HEK293 (cell line): Measurements from ENCODE around the gene DDX17.

ENCODE experiments used
- BCL11A ChIP-seq: fragments of 450-650 bp; formaldehyde crosslinking; IDR thresholded peaks from 2 replicates; pipeline ENCODE4 v1.5.1; 2016; ENCODE audit warnings: low read depth, missing biosample characterization, missing genetic modification characterization
- EGR2 ChIP-seq: fragments of 450-650 bp; formaldehyde crosslinking; IDR thresholded peaks from 2 replicates; pipeline ENCODE4 v1.5.1; 2016; ENCODE audit warnings: low read depth, missing biosample characterization, missing genetic modification characterization
- GLI4 ChIP-seq: fragments of 450-650 bp; formaldehyde crosslinking; IDR thresholded peaks from 2 replicates; pipeline ENCODE4 v1.5.1; 2016; ENCODE audit warnings: missing biosample characterization, missing genetic modification characterization
- GLIS1 ChIP-seq: fragments of 450-650 bp; formaldehyde crosslinking; IDR thresholded peaks from 2 replicates; pipeline ENCODE4 v1.5.1; 2016; ENCODE audit warnings: missing biosample characterization, missing genetic modification characterization
- HOXC10 ChIP-seq: sonication (generic); formaldehyde crosslinking; IDR thresholded peaks from 2 replicates; pipeline ENCODE4 v1.8.1; 2023; ENCODE audit warnings: mild to moderate bottlenecking, missing genetic modification reagents
- IKZF3 ChIP-seq: fragments of 450-650 bp; IDR thresholded peaks from 2 replicates; pipeline ENCODE4 v1.5.0; 2018; ENCODE audit warnings: missing biosample characterization, mild to moderate bottlenecking, missing genetic modification characterization, moderate library complexity
- KLF1 ChIP-seq: fragments of 450-650 bp; formaldehyde crosslinking; IDR thresholded peaks from 2 replicates; pipeline ENCODE4 v1.5.1; 2016; ENCODE audit warnings: missing biosample characterization, missing genetic modification characterization
- KLF17 ChIP-seq: fragments of 450-650 bp; formaldehyde crosslinking; IDR thresholded peaks from 2 replicates; pipeline ENCODE4 v1.5.1; 2016; ENCODE audit warnings: missing biosample characterization, missing genetic modification characterization
- KLF8 ChIP-seq: fragments of 450-650 bp; formaldehyde crosslinking; IDR thresholded peaks from 2 replicates; pipeline ENCODE4 v1.5.1; 2016; ENCODE audit warnings: missing biosample characterization, missing genetic modification characterization
- MYNN ChIP-seq: fragments of 450-650 bp; formaldehyde crosslinking; IDR thresholded peaks from 2 replicates; pipeline ENCODE4 v1.5.1; 2016; ENCODE audit warnings: missing biosample characterization, missing genetic modification characterization, borderline replicate concordance
- SALL2 ChIP-seq: fragments of 450-650 bp; formaldehyde crosslinking; IDR thresholded peaks from 2 replicates; pipeline ENCODE4 v1.5.0; 2017; ENCODE audit warnings: missing biosample characterization, mild to moderate bottlenecking, missing genetic modification characterization, borderline replicate concordance
- SP7 ChIP-seq: fragments of 450-650 bp; formaldehyde crosslinking; IDR thresholded peaks from 2 replicates; pipeline ENCODE4 v1.5.1; 2016; ENCODE audit warnings: missing biosample characterization, missing genetic modification characterization
- TCF7L2 ChIP-seq: IDR thresholded peaks from 2 replicates; pipeline ENCODE4 v1.6.1; 2011; ENCODE audit warnings: low read depth, mild to moderate bottlenecking, inconsistent platforms, low read length, moderate library complexity, borderline replicate concordance
- WT1 ChIP-seq: fragments of 450-650 bp; formaldehyde crosslinking; IDR thresholded peaks from 2 replicates; pipeline ENCODE4 v1.5.1; 2016; ENCODE audit warnings: missing biosample characterization, missing genetic modification characterization
- ZBTB17 ChIP-seq: fragments of 450-650 bp; formaldehyde crosslinking; IDR thresholded peaks from 2 replicates; pipeline ENCODE4 v1.5.1; 2016; ENCODE audit warnings: missing biosample characterization, missing genetic modification characterization
- ZBTB26 ChIP-seq: fragments of 450-650 bp; formaldehyde crosslinking; optimal IDR thresholded peaks from 2 replicates; pipeline ENCODE3; 2016; ENCODE audit warnings: missing biosample characterization, mild to moderate bottlenecking, missing genetic modification characterization
- ZBTB8A ChIP-seq: fragments of 450-650 bp; formaldehyde crosslinking; IDR thresholded peaks from 2 replicates; pipeline ENCODE4 v1.5.1; 2016; ENCODE audit warnings: missing biosample characterization, missing genetic modification characterization
- ZEB2 ChIP-seq: fragments of 450-650 bp; formaldehyde crosslinking; IDR thresholded peaks from 2 replicates; pipeline ENCODE4 v1.5.1; 2016; ENCODE audit warnings: missing biosample characterization, missing genetic modification characterization
- ZFHX2 ChIP-seq: fragments of 450-650 bp; formaldehyde crosslinking; conservative IDR thresholded peaks from 2 replicates; pipeline ENCODE4 v1.5.1; 2016; ENCODE audit warnings: missing biosample characterization, missing genetic modification characterization
- ZNF140 ChIP-seq: fragments of 450-650 bp; formaldehyde crosslinking; IDR thresholded peaks from 2 replicates; pipeline ENCODE4 v1.5.1; 2016; ENCODE audit warnings: missing biosample characterization, missing genetic modification characterization
- ZNF302 ChIP-seq: fragments of 450-650 bp; formaldehyde crosslinking; IDR thresholded peaks from 2 replicates; pipeline ENCODE4 v1.5.1; 2016; ENCODE audit warnings: missing biosample characterization, missing genetic modification characterization, low read depth
- ZNF398 ChIP-seq: fragments of 450-650 bp; formaldehyde crosslinking; IDR thresholded peaks from 2 replicates; pipeline ENCODE4 v1.5.1; 2017; ENCODE audit warnings: missing biosample characterization, missing genetic modification characterization
- ZNF48 ChIP-seq: fragments of 450-650 bp; formaldehyde crosslinking; IDR thresholded peaks from 2 replicates; pipeline ENCODE4 v1.5.1; 2016; ENCODE audit warnings: missing biosample characterization, missing genetic modification characterization
- ZNF658 ChIP-seq: fragments of 450-650 bp; formaldehyde crosslinking; IDR thresholded peaks from 2 replicates; pipeline ENCODE4; 2016; ENCODE audit warnings: missing biosample characterization, missing genetic modification characterization
- ZNF660 ChIP-seq: fragments of 450-650 bp; IDR thresholded peaks from 2 replicates; pipeline ENCODE4 v1.5.1; 2018; ENCODE audit warnings: missing biosample characterization, mild to moderate bottlenecking, missing genetic modification characterization
- ZSCAN23 ChIP-seq: fragments of 450-650 bp; formaldehyde crosslinking; IDR thresholded peaks from 2 replicates; pipeline ENCODE4 v1.5.1; 2016; ENCODE audit warnings: missing biosample characterization, missing genetic modification characterization
- TF ChIP-seq, protein P1 (sequence below): fragments of 450-650 bp; formaldehyde crosslinking; IDR thresholded peaks from 2 replicates; pipeline ENCODE4 v1.5.1; 2016; ENCODE audit warnings: missing biosample characterization, missing genetic modification characterization
- TF ChIP-seq, protein P2 (sequence below): fragments of 450-650 bp; formaldehyde crosslinking; IDR thresholded peaks from 2 replicates; pipeline ENCODE4 v1.5.1; 2017; ENCODE audit warnings: missing biosample characterization, missing genetic modification characterization
- TF ChIP-seq, protein P3 (sequence below): fragments of 450-650 bp; formaldehyde crosslinking; IDR thresholded peaks from 2 replicates; pipeline ENCODE4 v1.5.1; 2016; ENCODE audit warnings: missing biosample characterization, missing genetic modification characterization

The DDX17 gene

GRCh38 chr22:38454353-38455075 lies 51.6 kb downstream of the DDX17 start (continued):
- TF ChIP-seq WT1 (tag by site-specific recombination) (peak; percentile 44; the same call in 1 of the 2 replicates), ZNF660 (tag by site-specific recombination) (0 out of 2 replicates have a peak, but pooled peaks have one; percentile 21), ZBTB26 (tag by site-specific recombination) (peak; percentile 65), GLIS1 (tag by site-specific recombination) (peak; percentile 27; the same call in 1 of the 2 replicates), SP7 (tag by site-specific recombination) (peak; percentile 58), ZBTB17 (0 out of 2 replicates have a peak, but pooled peaks have one; percentile 11), ZNF140 (no peak), GLI4 (tag by site-specific recombination) (no peak), KLF8 (peak; percentile 22; the same call in 1 of the 2 replicates), BCL11A (tag by site-specific recombination) (peak; percentile 72; the same call in 1 of the 2 replicates), ZBTB8A (tag by site-specific recombination) (peak; percentile 29; the same call in 1 of the 2 replicates), ZNF658 (tag by site-specific recombination) (no peak), ZNF302 (tag by site-specific recombination) (no peak), ZSCAN23 (no peak), ZNF398 (tag by site-specific recombination) (no peak; the same call in 1 of the 2 replicates), KLF17 (peak; percentile 72; the same call in 1 of the 2 replicates), IKZF3 (tag by site-specific recombination) (0 out of 2 replicates have a peak, but pooled peaks have one; percentile 11), KLF1 (tag by site-specific recombination) (peak; percentile 33; the same call in 1 of the 2 replicates), ZFHX2 (tag by site-specific recombination) (peak; percentile 39), HOXC10 (CRISPR knock-in tag) (peak; percentile 39; the same call in 1 of the 2 replicates), TCF7L2 (no peak), ZNF48 (no peak), SALL2 (no peak), EGR2 (tag by site-specific recombination) (peak; percentile 35), MYNN (tag by site-specific recombination) (no peak), ZEB2 (tag by site-specific recombination) (0 out of 2 replicates have a peak, but pooled peaks have one; percentile 23)
- TF ChIP-seq, protein P1, sequence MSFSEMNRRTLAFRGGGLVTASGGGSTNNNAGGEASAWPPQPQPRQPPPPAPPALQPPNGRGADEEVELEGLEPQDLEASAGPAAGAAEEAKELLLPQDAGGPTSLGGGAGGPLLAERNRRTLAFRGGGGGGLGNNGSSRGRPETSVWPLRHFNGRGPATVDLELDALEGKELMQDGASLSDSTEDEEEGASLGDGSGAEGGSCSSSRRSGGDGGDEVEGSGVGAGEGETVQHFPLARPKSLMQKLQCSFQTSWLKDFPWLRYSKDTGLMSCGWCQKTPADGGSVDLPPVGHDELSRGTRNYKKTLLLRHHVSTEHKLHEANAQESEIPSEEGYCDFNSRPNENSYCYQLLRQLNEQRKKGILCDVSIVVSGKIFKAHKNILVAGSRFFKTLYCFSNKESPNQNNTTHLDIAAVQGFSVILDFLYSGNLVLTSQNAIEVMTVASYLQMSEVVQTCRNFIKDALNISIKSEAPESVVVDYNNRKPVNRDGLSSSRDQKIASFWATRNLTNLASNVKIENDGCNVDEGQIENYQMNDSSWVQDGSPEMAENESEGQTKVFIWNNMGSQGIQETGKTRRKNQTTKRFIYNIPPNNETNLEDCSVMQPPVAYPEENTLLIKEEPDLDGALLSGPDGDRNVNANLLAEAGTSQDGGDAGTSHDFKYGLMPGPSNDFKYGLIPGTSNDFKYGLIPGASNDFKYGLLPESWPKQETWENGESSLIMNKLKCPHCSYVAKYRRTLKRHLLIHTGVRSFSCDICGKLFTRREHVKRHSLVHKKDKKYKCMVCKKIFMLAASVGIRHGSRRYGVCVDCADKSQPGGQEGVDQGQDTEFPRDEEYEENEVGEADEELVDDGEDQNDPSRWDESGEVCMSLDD (tag by site-specific recombination), result peak; percentile 52; the same call in 1 of the 2 replicates
- TF ChIP-seq, protein P2, sequence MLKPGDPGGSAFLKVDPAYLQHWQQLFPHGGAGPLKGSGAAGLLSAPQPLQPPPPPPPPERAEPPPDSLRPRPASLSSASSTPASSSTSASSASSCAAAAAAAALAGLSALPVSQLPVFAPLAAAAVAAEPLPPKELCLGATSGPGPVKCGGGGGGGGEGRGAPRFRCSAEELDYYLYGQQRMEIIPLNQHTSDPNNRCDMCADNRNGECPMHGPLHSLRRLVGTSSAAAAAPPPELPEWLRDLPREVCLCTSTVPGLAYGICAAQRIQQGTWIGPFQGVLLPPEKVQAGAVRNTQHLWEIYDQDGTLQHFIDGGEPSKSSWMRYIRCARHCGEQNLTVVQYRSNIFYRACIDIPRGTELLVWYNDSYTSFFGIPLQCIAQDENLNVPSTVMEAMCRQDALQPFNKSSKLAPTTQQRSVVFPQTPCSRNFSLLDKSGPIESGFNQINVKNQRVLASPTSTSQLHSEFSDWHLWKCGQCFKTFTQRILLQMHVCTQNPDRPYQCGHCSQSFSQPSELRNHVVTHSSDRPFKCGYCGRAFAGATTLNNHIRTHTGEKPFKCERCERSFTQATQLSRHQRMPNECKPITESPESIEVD (tag by site-specific recombination), result no peak
- TF ChIP-seq, protein P3, sequence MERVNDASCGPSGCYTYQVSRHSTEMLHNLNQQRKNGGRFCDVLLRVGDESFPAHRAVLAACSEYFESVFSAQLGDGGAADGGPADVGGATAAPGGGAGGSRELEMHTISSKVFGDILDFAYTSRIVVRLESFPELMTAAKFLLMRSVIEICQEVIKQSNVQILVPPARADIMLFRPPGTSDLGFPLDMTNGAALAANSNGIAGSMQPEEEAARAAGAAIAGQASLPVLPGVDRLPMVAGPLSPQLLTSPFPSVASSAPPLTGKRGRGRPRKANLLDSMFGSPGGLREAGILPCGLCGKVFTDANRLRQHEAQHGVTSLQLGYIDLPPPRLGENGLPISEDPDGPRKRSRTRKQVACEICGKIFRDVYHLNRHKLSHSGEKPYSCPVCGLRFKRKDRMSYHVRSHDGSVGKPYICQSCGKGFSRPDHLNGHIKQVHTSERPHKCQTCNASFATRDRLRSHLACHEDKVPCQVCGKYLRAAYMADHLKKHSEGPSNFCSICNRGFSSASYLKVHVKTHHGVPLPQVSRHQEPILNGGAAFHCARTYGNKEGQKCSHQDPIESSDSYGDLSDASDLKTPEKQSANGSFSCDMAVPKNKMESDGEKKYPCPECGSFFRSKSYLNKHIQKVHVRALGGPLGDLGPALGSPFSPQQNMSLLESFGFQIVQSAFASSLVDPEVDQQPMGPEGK (tag by site-specific recombination), result peak; percentile 63
